AG04449 (cell line): ENCODE measurements around the gene ELMO3.

Experiments used
- CTCF ChIA-PET: fragments of 350-600 bp; formaldehyde crosslinking; extraction: SDS; loops from one replicate; lab custom pipeline; 2021; ENCODE audit warnings: antibody characterized with exemption; lab: Yijun Ruan, JAX
- POLR2A ChIA-PET: fragments of 400-600, 350-600 bp; formaldehyde crosslinking; extraction: SDS; loops from one replicate; lab custom pipeline; 2020; ENCODE audit warnings: antibody characterized with exemption, inconsistent platforms; lab: Yijun Ruan, JAX
- DNase-seq: peaks from one replicate; pipeline ENCODE4 v3.0.0-alpha.2; 2010; ENCODE audit warnings: low read depth, low spot score
- H3K4me3 ChIP-seq: 2 replicates; pipeline ENCODE4 v1.5.1; 2011; ENCODE audit warnings: low read depth, mild to moderate bottlenecking, control low read depth, low read length
- CTCF ChIP-seq: IDR thresholded peaks from one replicate; pipeline ENCODE4 v1.5.1; 2011; ENCODE audit warnings: mild to moderate bottlenecking, moderate library complexity, low read length, control low read depth, inconsistent platforms; ENCODE audit not compliant: insufficient read depth; ENCODE audit errors: missing control alignments

Gene ELMO3

GRCh38 chr16:67236563-67237395 is 37.8 kb downstream of the ELMO3 start:
- no peak for TF ChIP-seq CTCF
- H3K4me3 ChIP-seq = no peak overlapping the region
- DNase-seq = no peak
- CTCF ChIA-PET = interaction anchor here (1.0 to 1.5 kb wide), 2 partner anchors 11 to 26 kb away, joined by 3 read pairs; no protein-coding TSS in a partner anchor
- POLR2A ChIA-PET = interaction anchor here (0.7 to 3.2 kb wide), 2 partner anchors 8 to 9 kb away, joined by 3 to 20 read pairs; partner anchors contain the start of gene TMEM208

- ChIA-PET POLR2A (interaction anchor here (1.6 to 3.2 kb wide), 2 partner anchors 9 to 10 kb away, joined by 6 to 20 read pairs; partner anchors contain the start of genes FHOD1 and TMEM208), CTCF (no interaction called here)
- DNase-seq = no peak
- no peak overlapping the region for H3K4me3 ChIP-seq
- TF ChIP-seq CTCF = no peak
Measured at GRCh38 chr16:67237396-67238277, 38.7 kb downstream of the ELMO3 start.

GRCh38 chr16:67238278-67238575 is 39.3 kb downstream of the ELMO3 start:
- POLR2A ChIA-PET = interaction anchor here (0.5 to 3.2 kb wide), 3 partner anchors 10 to 14 kb away, joined by 3 to 20 read pairs (median 6); partner anchors contain the start of genes FHOD1 and TMEM208
- H3K4me3 ChIP-seq = no peak overlapping the region
- no peak for TF ChIP-seq CTCF
- CTCF ChIA-PET = interaction anchor here (0.9 to 1.1 kb wide), 4 partner anchors 10 to 343 kb away, joined by 3 to 4 read pairs (median 3); partner anchors contain the start of genes FHOD1 and TMEM208
- DNase-seq = no peak

- DNase-seq = no peak
- H3K4me3 ChIP-seq = no peak overlapping the region
- ChIA-PET CTCF (interaction anchor here (0.9 to 1.1 kb wide), 4 partner anchors 9 to 344 kb away, joined by 3 to 4 read pairs (median 3); partner anchors contain the start of genes FHOD1 and TMEM208), POLR2A (interaction anchor here (0.5 to 3.2 kb wide), 3 partner anchors 9 to 15 kb away, joined by 3 to 20 read pairs (median 6); partner anchors contain the start of genes FHOD1 and TMEM208)
- TF ChIP-seq CTCF = no peak
Measured at GRCh38 chr16:67238806-67239470, 40.0 kb downstream of the ELMO3 start.

GRCh38 chr16:67240506-67240905 is 41.6 kb downstream of the ELMO3 start:
- POLR2A ChIA-PET = interaction anchor here (1.8 kb wide), 1 partner anchor 14 kb away, joined by 10 read pairs; the partner anchor contains the start of gene TMEM208
- CTCF ChIA-PET = interaction anchor here (1.7 kb wide), 1 partner anchor 14 kb away, joined by 8 read pairs; the partner anchor contains the start of gene TMEM208
- no peak for DNase-seq
- TF ChIP-seq CTCF = no peak
- no peak overlapping the region for H3K4me3 ChIP-seq
